ENCODE results near the gene PRSS21. TPM values are rescaled to one million over a fixed set of nuclear protein-coding genes. Genes with fewer than 3 reads are reported as not detected.
A peak's percentile ranks its signal among the peaks of the same experiment; 100 is the strongest.

The PRSS21 gene
- total RNA-seq, 4 donors from 2014 or later: 1.5 TPM; not detected in 3

DNA sequence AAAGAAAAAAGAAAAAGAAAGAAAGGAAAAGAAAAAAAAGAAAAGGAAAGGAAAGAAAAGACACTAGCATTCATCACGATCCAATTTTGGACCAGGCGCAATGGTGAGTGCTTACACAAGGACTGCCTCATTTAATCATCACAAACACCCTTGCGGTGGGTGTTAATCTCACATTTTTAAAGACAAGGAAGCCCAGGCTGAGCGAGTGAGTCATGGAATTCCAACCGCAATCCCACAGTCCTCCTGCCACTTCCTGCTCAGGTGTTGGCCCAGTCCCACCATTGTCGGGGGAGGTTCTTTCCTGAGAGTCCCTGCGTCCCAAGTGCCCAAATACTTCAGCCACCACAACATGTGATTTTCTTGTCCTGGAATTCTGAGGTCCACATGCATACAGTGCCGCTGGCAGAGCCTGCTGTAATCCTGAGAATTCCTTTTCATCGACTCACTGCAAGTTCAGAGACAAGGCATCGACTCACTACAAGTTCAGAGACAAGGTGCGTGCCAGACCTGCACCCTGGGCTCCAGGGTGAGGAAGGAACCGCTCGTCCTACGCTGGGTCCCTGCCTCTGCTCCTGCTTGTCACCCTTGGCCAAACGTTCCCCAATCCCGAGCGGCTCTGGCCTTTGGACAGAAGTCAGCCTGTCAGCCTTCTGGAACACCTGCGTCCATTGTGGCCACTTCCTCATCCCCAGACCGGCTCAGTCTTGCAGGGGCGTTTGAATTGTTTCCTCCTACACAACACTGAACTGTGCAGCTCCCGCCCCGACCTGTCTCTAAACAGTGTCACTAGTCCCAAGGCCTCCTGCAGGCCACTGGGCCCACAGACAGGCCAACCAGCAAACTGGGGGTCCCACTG lies 18.8 kb downstream of the PRSS21 start:
- TF ChIP-seq, protein P1, sequence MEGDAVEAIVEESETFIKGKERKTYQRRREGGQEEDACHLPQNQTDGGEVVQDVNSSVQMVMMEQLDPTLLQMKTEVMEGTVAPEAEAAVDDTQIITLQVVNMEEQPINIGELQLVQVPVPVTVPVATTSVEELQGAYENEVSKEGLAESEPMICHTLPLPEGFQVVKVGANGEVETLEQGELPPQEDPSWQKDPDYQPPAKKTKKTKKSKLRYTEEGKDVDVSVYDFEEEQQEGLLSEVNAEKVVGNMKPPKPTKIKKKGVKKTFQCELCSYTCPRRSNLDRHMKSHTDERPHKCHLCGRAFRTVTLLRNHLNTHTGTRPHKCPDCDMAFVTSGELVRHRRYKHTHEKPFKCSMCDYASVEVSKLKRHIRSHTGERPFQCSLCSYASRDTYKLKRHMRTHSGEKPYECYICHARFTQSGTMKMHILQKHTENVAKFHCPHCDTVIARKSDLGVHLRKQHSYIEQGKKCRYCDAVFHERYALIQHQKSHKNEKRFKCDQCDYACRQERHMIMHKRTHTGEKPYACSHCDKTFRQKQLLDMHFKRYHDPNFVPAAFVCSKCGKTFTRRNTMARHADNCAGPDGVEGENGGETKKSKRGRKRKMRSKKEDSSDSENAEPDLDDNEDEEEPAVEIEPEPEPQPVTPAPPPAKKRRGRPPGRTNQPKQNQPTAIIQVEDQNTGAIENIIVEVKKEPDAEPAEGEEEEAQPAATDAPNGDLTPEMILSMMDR (IDR thresholded peaks at IDR 0.05): peak in 2 of 6 experiments; percentile 21 to 36
- TF ChIP-seq POLR2A (IDR thresholded peaks at IDR 0.05): no peak
- Histone ChIP-seq H3K9me3 (no peaks in the 10 kb centered on the region), H3K27ac (peak overlapping the region in 3 of 4 donors; percentile 65 to 79 (median 72)), H3K4me3 (peak overlapping the region in 1 of 4 donors; percentile 10), H3K36me3 (no peaks in the 10 kb centered on the region), H3K4me1 (peaks cover 0 to 19% (median 16%) of the 10 kb centered on the region in 3 donors), H3K27me3 (peaks cover 0 to 51% (median 0%) of the 10 kb centered on the region in 4 donors)
- WGBS, 2 donors: 15 to 24% methylated on average over 18 of the region's 22 CpGs
- no peak for DNase-seq
- intact Hi-C loops (cut with DNase I): no loop called here

DNA sequence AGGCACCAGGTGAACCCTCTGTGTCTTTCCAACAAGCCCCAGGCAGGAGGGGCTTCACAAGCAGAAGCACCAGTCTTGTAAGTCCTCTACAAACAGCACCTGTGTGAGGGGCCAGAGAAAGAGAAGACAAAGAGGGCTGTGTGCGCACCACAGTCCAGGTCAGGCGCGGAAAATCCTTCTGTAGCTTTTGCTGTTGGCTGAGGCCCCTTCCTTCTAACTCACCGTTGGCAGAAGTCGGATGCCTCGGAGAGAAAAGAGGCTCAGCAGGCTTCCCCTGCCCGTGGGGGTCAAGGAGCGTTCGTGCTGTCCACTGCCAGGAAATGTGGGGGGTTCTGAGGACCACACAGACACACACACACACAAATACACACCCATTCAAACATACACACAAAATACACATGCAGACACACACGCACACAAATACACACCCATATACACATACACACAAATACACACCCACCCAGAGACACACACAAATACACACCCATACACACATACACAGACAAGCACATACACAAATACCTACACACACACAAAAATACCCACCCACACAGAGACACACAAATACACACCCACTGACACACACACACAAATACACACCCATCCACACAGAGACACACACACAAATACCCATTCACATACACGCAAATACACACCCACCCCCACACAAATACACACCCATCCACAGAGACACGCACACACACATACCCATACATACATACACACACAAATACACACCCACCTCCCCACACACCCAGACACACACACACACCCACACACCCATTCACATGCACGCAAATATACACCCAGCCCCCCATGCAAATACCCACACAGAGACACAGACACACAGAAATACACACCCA lies 19.8 kb downstream of the PRSS21 start:
- Histone ChIP-seq H3K27me3 (peaks cover 0 to 41% (median 0%) of the 10 kb centered on the region in 4 donors), H3K27ac (peak overlapping the region in 2 of 4 donors; percentile 72 to 79), H3K4me3 (no peak overlapping the region), H3K4me1 (peaks cover 0 to 23% (median 18%) of the 10 kb centered on the region in 3 donors), H3K9me3 (no peaks in the 10 kb centered on the region), H3K36me3 (no peaks in the 10 kb centered on the region)
- WGBS, 2 donors: 56 to 67% methylated on average over 9 to 12 of the region's 13 CpGs
- TF ChIP-seq POLR2A (IDR thresholded peaks at IDR 0.05): no peak
- TF ChIP-seq, protein P1 (IDR thresholded peaks at IDR 0.05): no peak
- intact Hi-C loops (cut with DNase I): no loop called here
- DNase-seq: no peak

DNA sequence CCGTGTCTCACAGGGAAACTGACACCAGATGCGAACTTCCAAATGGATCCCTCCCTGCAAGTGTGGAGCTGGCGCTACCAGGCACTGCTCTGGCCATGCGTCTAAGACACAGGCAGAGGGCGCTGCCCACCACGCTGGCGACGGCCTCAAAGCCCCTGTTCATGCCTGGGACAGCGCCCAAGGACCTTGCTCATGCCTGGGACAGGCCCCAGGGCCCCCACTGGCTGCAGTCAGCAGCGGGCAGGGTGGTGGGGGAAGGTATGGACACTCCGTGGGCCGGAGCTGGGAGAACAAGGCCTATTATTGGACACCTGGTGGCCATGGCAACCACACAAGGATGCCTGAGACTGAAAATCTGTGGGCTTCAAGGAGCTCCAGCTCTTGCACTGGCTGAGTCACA lies 21.9 kb downstream of the PRSS21 start:
- no peak for DNase-seq
- no peak for TF ChIP-seq POLR2A (IDR thresholded peaks at IDR 0.05)
- TF ChIP-seq, protein P1 (IDR thresholded peaks at IDR 0.05): peak; percentile 38 to 89 (median 76)
- H3K9me3 ChIP-seq: no peaks in the 10 kb centered on the region
- 6% methylated on average over 10 of the region's 12 CpGs; no CpG with 5 or more reads in 1 of the 2 donors for WGBS, 2 donors
- H3K27ac ChIP-seq: no peak overlapping the region
- peaks cover 0 to 31% (median 26%) of the 10 kb centered on the region in 3 donors for H3K4me1 ChIP-seq
- peaks cover 0 to 30% (median 0%) of the 10 kb centered on the region in 4 donors for H3K27me3 ChIP-seq
- intact Hi-C loops (cut with DNase I): no loop called here
- H3K4me3 ChIP-seq: no peak overlapping the region
- H3K36me3 ChIP-seq: no peaks in the 10 kb centered on the region

DNA sequence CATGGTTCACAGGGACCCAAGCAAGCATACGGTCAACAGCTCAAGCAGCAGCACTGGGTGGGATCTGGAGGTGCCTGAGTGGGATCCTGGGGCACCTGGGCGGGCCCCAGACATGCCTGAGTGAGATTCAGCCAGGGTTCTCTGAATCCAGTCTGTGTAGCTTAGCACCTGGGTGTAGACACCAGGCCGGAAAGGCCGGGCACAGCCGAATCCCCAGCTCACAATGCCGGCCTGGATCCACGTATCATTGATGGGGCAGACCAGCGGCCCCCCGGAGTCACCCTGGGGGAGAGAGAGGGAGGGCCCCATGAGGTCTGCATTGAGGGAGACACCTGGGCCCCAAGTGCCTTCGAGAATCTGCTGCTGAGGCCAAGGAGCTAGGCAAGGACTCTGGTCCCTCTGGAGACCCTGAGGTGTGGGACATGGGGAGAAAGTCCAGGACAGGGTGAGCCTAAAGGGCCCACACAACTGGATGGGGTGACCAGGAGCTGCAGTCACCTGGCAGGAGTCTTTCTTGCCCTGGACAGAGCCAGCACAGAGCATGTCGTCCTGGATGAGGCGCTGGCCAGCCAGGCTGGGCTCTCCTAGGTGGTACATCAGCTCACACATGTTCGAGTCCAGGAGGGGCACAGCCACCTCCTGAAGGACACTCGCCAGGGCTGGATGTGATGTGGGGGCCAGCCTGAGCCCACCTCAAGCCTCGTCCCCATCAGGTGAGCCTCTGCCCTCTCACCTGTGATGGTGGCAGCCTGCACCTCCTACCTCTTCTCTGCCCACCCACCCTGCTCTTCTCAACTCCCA lies 22.8 kb downstream of the PRSS21 start:
- WGBS, 2 donors: 74 to 91% methylated on average over 4 to 5 of the region's 15 CpGs
- peaks cover 0 to 31% (median 26%) of the 10 kb centered on the region in 3 donors for H3K4me1 ChIP-seq
- intact Hi-C loops (cut with DNase I): no loop called here

More for the DNA sequence above, 22.8 kb downstream of the PRSS21 start:
- Histone ChIP-seq H3K4me3 (no peak overlapping the region), H3K27me3 (peaks cover 0 to 30% (median 0%) of the 10 kb centered on the region in 4 donors), H3K36me3 (no peaks in the 10 kb centered on the region), H3K9me3 (no peaks in the 10 kb centered on the region), H3K27ac (no peak overlapping the region)
- no peak for DNase-seq
- TF ChIP-seq, protein P1 (IDR thresholded peaks at IDR 0.05): no peak
- no peak for TF ChIP-seq POLR2A (IDR thresholded peaks at IDR 0.05)
